HEK293 (cell line): ENCODE data around the gene IL17B.

Experiments used
- CTCF ChIA-PET: fragments of 350-600 bp; formaldehyde crosslinking; extraction: SDS; loops from one replicate; lab custom pipeline; 2021; ENCODE audit warnings: antibody characterized with exemption; lab: Yijun Ruan, JAX
- POLR2A ChIA-PET: fragments of 300-600 bp; formaldehyde crosslinking; extraction: SDS; loops from one replicate; lab custom pipeline; 2020; ENCODE audit warnings: antibody characterized with exemption, inconsistent platforms; lab: Yijun Ruan, JAX
- H3K27ac ChIP-seq: fragments of 200-500 bp; sonication (Bioruptor generic); 2 replicates; pipeline ENCODE4 v1.5.1; 2014; ENCODE audit warnings: low read depth, low read length, control low read depth, inconsistent platforms; ENCODE audit errors: extremely low read depth
- H3K36me3 ChIP-seq, 2 experiments: fragments of 200-500 bp in 1 of 2; sonication (Bioruptor generic) in 1 of 2; 1 replicate in 1 of 2; 2 replicates in 1 of 2; pipeline ENCODE4 v1.5.1; 2014 to 2017; ENCODE audit warnings: inconsistent platforms in 2 of 2, low read length in 2 of 2; ENCODE audit not compliant: control insufficient read depth in 2 of 2, insufficient read depth in 1 of 2
- H3K4me1 ChIP-seq: fragments of 200-500 bp; sonication (Bioruptor generic); 2 replicates; pipeline ENCODE4 v1.5.1; 2014; ENCODE audit warnings: mild to moderate bottlenecking, low read length, inconsistent platforms; ENCODE audit not compliant: control insufficient read depth, insufficient read depth
- H3K4me3 ChIP-seq: 2 replicates; pipeline ENCODE4 v1.5.1; 2011; ENCODE audit warnings: low read depth, mild to moderate bottlenecking, control low read depth, low read length, moderate library complexity
- H3K9me3 ChIP-seq: fragments of 200-500 bp; sonication (Bioruptor generic); 2 replicates; pipeline ENCODE4 v1.5.1; 2014; ENCODE audit warnings: low read depth, low read length, inconsistent platforms; ENCODE audit not compliant: control insufficient read depth, insufficient read depth
- HOXD13 ChIP-seq: sonication (generic); formaldehyde crosslinking; IDR thresholded peaks from 2 replicates; pipeline ENCODE4 v1.8.0; 2022; ENCODE audit warnings: missing genetic modification reagents, borderline replicate concordance
- MEIS1 ChIP-seq: sonication (generic); formaldehyde crosslinking; IDR thresholded peaks from 2 replicates; pipeline ENCODE4 v1.8.1; 2022; ENCODE audit warnings: missing genetic modification reagents, mild to moderate bottlenecking, borderline replicate concordance
- TCF7L2 ChIP-seq: IDR thresholded peaks from 2 replicates; pipeline ENCODE4 v1.6.1; 2011; ENCODE audit warnings: low read depth, mild to moderate bottlenecking, inconsistent platforms, low read length, moderate library complexity, borderline replicate concordance
- ZBTB20 ChIP-seq: fragments of 450-650 bp; formaldehyde crosslinking; IDR thresholded peaks from 2 replicates; pipeline ENCODE4 v1.5.1; 2016; ENCODE audit warnings: missing biosample characterization, missing genetic modification characterization
- ZNF175 ChIP-seq: fragments of 450-650 bp; formaldehyde crosslinking; IDR thresholded peaks from 2 replicates; pipeline ENCODE4 v1.5.1; 2016; ENCODE audit warnings: missing biosample characterization, missing genetic modification characterization
- ZNF202 ChIP-seq: fragments of 450-650 bp; formaldehyde crosslinking; IDR thresholded peaks from 2 replicates; pipeline ENCODE4 v1.5.1; 2016; ENCODE audit warnings: missing biosample characterization, missing genetic modification characterization, borderline replicate concordance
- ZNF211 ChIP-seq: fragments of 450-650 bp; formaldehyde crosslinking; IDR thresholded peaks from 2 replicates; pipeline ENCODE4 v1.5.1; 2016; ENCODE audit warnings: low read depth, missing biosample characterization, missing genetic modification characterization
- ZNF223 ChIP-seq: fragments of 450-650 bp; formaldehyde crosslinking; IDR thresholded peaks from 2 replicates; pipeline ENCODE4 v1.5.1; 2016; ENCODE audit warnings: missing biosample characterization, missing genetic modification characterization
- ZNF248 ChIP-seq: fragments of 450-650 bp; formaldehyde crosslinking; IDR thresholded peaks from 2 replicates; pipeline ENCODE4 v1.5.1; 2017; ENCODE audit warnings: missing biosample characterization, missing genetic modification characterization
- ZNF302 ChIP-seq: fragments of 450-650 bp; formaldehyde crosslinking; IDR thresholded peaks from 2 replicates; pipeline ENCODE4 v1.5.1; 2016; ENCODE audit warnings: missing biosample characterization, missing genetic modification characterization, low read depth
- ZNF350 ChIP-seq: fragments of 450-650 bp; formaldehyde crosslinking; IDR thresholded peaks from 2 replicates; pipeline ENCODE4 v1.5.0; 2017; ENCODE audit warnings: missing biosample characterization, mild to moderate bottlenecking, missing genetic modification characterization
- ZNF366 ChIP-seq: fragments of 450-650 bp; formaldehyde crosslinking; conservative IDR thresholded peaks from 2 replicates; pipeline ENCODE4 v1.5.1; 2016; ENCODE audit warnings: missing biosample characterization, missing genetic modification characterization
- ZNF560 ChIP-seq: fragments of 450-650 bp; formaldehyde crosslinking; IDR thresholded peaks from 2 replicates; pipeline ENCODE4 v1.5.1; 2017; ENCODE audit warnings: missing biosample characterization, missing genetic modification characterization, borderline replicate concordance
- ZNF768 ChIP-seq: fragments of 450-650 bp; formaldehyde crosslinking; IDR thresholded peaks from 2 replicates; pipeline ENCODE4 v1.5.1; 2018; ENCODE audit warnings: missing biosample characterization, mild to moderate bottlenecking, missing genetic modification characterization
- TF ChIP-seq, protein P1 (sequence below): fragments of 450-650 bp; IDR thresholded peaks from 2 replicates; pipeline ENCODE4 v1.5.1; 2018; ENCODE audit warnings: missing biosample characterization, mild to moderate bottlenecking, missing genetic modification characterization
- TF ChIP-seq, protein P2 (sequence below): fragments of 450-650 bp; formaldehyde crosslinking; IDR thresholded peaks from 2 replicates; pipeline ENCODE4 v1.5.1; 2016; ENCODE audit warnings: missing biosample characterization, missing genetic modification characterization, borderline replicate concordance
- TF ChIP-seq, protein P3 (sequence below): fragments of 450-650 bp; formaldehyde crosslinking; IDR thresholded peaks from 2 replicates; pipeline ENCODE4 v1.5.1; 2016; ENCODE audit warnings: missing biosample characterization, missing genetic modification characterization
- TF ChIP-seq, protein P4 (sequence below): fragments of 450-650 bp; formaldehyde crosslinking; IDR thresholded peaks from 2 replicates; pipeline ENCODE4 v1.5.1; 2017; ENCODE audit warnings: missing biosample characterization, missing genetic modification characterization
- TF ChIP-seq, protein P5 (sequence below): fragments of 450-650 bp; formaldehyde crosslinking; IDR thresholded peaks from 2 replicates; pipeline ENCODE4 v1.5.1; 2017; ENCODE audit warnings: missing biosample characterization, missing genetic modification characterization
- TF ChIP-seq, protein P6 (sequence below): fragments of 450-650 bp; formaldehyde crosslinking; IDR thresholded peaks from 2 replicates; pipeline ENCODE4 v1.5.1; 2017; ENCODE audit warnings: missing biosample characterization, missing genetic modification characterization
- TF ChIP-seq, protein P7 (sequence below): fragments of 450-650 bp; formaldehyde crosslinking; conservative IDR thresholded peaks from 2 replicates; pipeline ENCODE4 v1.5.1; 2016; ENCODE audit warnings: low read depth, missing biosample characterization, missing genetic modification characterization

The IL17B gene

DNA sequence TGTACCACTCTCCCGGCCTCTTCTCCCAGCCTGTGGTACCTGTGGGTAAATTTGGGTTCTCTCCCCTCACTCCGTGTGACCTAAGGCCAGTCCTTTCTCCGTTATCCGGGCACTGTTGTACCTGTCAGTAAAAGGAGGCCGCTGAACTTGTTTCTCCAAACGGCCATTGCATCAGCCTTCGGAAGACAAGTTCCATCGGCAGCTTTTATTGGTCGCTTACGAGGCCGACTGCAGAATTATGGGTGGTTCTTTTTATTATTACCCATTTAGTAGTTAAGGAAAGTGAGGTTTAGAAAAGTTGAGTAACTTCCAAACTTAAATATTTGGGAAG, 33.2 kb downstream of the IL17B start (continued):
- TF ChIP-seq, protein P1, sequence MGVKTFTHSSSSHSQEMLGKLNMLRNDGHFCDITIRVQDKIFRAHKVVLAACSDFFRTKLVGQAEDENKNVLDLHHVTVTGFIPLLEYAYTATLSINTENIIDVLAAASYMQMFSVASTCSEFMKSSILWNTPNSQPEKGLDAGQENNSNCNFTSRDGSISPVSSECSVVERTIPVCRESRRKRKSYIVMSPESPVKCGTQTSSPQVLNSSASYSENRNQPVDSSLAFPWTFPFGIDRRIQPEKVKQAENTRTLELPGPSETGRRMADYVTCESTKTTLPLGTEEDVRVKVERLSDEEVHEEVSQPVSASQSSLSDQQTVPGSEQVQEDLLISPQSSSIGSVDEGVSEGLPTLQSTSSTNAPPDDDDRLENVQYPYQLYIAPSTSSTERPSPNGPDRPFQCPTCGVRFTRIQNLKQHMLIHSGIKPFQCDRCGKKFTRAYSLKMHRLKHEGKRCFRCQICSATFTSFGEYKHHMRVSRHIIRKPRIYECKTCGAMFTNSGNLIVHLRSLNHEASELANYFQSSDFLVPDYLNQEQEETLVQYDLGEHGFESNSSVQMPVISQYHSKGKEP (tag by site-specific recombination): no peak
- TF ChIP-seq HOXD13 (CRISPR knock-in tag): no peak
- no peak for TF ChIP-seq ZNF175 (tag by site-specific recombination)
- TF ChIP-seq, protein P2, sequence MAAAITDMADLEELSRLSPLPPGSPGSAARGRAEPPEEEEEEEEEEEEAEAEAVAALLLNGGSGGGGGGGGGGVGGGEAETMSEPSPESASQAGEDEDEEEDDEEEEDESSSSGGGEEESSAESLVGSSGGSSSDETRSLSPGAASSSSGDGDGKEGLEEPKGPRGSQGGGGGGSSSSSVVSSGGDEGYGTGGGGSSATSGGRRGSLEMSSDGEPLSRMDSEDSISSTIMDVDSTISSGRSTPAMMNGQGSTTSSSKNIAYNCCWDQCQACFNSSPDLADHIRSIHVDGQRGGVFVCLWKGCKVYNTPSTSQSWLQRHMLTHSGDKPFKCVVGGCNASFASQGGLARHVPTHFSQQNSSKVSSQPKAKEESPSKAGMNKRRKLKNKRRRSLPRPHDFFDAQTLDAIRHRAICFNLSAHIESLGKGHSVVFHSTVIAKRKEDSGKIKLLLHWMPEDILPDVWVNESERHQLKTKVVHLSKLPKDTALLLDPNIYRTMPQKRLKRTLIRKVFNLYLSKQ: no peak
- TF ChIP-seq, protein P3, sequence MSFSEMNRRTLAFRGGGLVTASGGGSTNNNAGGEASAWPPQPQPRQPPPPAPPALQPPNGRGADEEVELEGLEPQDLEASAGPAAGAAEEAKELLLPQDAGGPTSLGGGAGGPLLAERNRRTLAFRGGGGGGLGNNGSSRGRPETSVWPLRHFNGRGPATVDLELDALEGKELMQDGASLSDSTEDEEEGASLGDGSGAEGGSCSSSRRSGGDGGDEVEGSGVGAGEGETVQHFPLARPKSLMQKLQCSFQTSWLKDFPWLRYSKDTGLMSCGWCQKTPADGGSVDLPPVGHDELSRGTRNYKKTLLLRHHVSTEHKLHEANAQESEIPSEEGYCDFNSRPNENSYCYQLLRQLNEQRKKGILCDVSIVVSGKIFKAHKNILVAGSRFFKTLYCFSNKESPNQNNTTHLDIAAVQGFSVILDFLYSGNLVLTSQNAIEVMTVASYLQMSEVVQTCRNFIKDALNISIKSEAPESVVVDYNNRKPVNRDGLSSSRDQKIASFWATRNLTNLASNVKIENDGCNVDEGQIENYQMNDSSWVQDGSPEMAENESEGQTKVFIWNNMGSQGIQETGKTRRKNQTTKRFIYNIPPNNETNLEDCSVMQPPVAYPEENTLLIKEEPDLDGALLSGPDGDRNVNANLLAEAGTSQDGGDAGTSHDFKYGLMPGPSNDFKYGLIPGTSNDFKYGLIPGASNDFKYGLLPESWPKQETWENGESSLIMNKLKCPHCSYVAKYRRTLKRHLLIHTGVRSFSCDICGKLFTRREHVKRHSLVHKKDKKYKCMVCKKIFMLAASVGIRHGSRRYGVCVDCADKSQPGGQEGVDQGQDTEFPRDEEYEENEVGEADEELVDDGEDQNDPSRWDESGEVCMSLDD (tag by site-specific recombination): 0 out of 2 replicates have a peak, but pooled peaks have one; percentile 12
- no peak for TF ChIP-seq ZBTB20 (tag by site-specific recombination)
- TF ChIP-seq, protein P4, sequence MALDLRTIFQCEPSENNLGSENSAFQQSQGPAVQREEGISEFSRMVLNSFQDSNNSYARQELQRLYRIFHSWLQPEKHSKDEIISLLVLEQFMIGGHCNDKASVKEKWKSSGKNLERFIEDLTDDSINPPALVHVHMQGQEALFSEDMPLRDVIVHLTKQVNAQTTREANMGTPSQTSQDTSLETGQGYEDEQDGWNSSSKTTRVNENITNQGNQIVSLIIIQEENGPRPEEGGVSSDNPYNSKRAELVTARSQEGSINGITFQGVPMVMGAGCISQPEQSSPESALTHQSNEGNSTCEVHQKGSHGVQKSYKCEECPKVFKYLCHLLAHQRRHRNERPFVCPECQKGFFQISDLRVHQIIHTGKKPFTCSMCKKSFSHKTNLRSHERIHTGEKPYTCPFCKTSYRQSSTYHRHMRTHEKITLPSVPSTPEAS (tag by site-specific recombination): no peak
- TF ChIP-seq, protein P5, sequence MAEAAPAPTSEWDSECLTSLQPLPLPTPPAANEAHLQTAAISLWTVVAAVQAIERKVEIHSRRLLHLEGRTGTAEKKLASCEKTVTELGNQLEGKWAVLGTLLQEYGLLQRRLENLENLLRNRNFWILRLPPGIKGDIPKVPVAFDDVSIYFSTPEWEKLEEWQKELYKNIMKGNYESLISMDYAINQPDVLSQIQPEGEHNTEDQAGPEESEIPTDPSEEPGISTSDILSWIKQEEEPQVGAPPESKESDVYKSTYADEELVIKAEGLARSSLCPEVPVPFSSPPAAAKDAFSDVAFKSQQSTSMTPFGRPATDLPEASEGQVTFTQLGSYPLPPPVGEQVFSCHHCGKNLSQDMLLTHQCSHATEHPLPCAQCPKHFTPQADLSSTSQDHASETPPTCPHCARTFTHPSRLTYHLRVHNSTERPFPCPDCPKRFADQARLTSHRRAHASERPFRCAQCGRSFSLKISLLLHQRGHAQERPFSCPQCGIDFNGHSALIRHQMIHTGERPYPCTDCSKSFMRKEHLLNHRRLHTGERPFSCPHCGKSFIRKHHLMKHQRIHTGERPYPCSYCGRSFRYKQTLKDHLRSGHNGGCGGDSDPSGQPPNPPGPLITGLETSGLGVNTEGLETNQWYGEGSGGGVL (tag by site-specific recombination): no peak
- TF ChIP-seq MEIS1 (CRISPR knock-in tag): no peak
- no peak for TF ChIP-seq ZNF223 (tag by site-specific recombination)

DNA sequence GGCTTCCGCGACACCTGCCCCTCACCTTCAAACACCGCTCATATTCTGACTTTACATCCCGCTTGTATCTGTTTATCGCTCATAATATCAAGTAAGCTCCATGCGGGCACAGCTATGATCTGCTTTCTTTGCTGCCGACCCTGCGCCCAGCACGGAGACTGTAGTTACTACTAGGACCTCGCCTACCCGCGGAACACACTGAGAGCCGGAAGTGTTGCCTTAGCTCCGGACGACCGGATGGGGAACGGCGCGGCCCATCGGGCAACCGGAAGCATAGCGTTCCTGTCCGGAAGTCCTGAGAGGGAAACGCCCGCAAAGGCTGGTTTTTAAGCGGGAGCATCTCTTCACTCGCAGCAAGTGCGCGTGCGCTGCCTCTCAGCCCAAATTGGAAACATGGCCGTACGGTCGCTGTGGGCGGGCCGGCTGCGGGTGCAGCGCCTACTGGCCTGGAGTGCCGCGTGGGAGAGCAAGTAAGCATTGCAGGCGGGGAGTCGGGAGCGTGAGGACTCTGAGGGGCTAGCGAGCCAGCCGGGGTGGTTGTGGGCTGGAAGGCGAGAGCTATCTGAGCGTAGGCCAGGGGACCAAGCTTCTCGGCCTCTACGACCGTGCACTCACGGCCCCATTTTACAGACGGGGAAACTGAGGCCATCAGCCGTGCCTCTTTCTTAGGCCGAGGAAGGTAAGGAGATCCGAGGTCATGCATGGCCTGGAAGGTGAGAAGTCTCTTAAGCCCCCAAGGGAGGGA, 33.8 kb downstream of the IL17B start, which contains the start of gene GRPEL2:
GRPEL2 (plus strand) TSS at position 353 of the 745 bp plus-strand sequence; CDS start at position 394, 41 bp downstream.
- Histone ChIP-seq H3K4me3 (peak within 1 kb of the TSS; percentile 94), H3K27ac (peak within 1 kb of the TSS; percentile 67), H3K9me3 (no peaks in the 10 kb centered on the region), H3K36me3 (peaks cover 25 to 38% of the 10 kb centered on the region in 2 experiments), H3K4me1 (no peaks in the 10 kb centered on the region)
- CTCF ChIA-PET: interaction anchor here (0.8 to 1.8 kb wide), 9 partner anchors 12 to 37 kb away, joined by 3 to 6 read pairs (median 4); partner anchors contain the start of gene PCYOX1L
- POLR2A ChIA-PET: interaction anchor here (0.5 to 4.9 kb wide), 15 partner anchors 11 to 216 kb away, joined by 3 to 77 read pairs (median 4); partner anchors contain the start of genes CSNK1A1 and PCYOX1L
- TF ChIP-seq ZNF211 (tag by site-specific recombination) (no peak), ZNF350 (tag by site-specific recombination) (no peak), ZNF366 (no peak; the same call in 1 of the 2 replicates), ZNF560 (no peak), TCF7L2 (no peak), ZNF302 (tag by site-specific recombination) (no peak), ZNF202 (tag by site-specific recombination) (no peak), ZNF248 (no peak), ZNF768 (tag by site-specific recombination) (no peak)
- TF ChIP-seq, protein P6, sequence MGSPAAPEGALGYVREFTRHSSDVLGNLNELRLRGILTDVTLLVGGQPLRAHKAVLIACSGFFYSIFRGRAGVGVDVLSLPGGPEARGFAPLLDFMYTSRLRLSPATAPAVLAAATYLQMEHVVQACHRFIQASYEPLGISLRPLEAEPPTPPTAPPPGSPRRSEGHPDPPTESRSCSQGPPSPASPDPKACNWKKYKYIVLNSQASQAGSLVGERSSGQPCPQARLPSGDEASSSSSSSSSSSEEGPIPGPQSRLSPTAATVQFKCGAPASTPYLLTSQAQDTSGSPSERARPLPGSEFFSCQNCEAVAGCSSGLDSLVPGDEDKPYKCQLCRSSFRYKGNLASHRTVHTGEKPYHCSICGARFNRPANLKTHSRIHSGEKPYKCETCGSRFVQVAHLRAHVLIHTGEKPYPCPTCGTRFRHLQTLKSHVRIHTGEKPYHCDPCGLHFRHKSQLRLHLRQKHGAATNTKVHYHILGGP (tag by site-specific recombination): no peak
- TF ChIP-seq, protein P7, sequence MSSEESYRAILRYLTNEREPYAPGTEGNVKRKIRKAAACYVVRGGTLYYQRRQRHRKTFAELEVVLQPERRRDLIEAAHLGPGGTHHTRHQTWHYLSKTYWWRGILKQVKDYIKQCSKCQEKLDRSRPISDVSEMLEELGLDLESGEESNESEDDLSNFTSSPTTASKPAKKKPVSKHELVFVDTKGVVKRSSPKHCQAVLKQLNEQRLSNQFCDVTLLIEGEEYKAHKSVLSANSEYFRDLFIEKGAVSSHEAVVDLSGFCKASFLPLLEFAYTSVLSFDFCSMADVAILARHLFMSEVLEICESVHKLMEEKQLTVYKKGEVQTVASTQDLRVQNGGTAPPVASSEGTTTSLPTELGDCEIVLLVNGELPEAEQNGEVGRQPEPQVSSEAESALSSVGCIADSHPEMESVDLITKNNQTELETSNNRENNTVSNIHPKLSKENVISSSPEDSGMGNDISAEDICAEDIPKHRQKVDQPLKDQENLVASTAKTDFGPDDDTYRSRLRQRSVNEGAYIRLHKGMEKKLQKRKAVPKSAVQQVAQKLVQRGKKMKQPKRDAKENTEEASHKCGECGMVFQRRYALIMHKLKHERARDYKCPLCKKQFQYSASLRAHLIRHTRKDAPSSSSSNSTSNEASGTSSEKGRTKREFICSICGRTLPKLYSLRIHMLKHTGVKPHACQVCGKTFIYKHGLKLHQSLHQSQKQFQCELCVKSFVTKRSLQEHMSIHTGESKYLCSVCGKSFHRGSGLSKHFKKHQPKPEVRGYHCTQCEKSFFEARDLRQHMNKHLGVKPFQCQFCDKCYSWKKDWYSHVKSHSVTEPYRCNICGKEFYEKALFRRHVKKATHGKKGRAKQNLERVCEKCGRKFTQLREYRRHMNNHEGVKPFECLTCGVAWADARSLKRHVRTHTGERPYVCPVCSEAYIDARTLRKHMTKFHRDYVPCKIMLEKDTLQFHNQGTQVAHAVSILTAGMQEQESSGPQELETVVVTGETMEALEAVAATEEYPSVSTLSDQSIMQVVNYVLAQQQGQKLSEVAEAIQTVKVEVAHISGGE: peak; percentile 98
